Measurements from ENCODE around the gene MOBP. TPM values are rescaled to one million over a fixed set of nuclear protein-coding genes. Genes with fewer than 3 reads are reported as not detected.

MOBP gene
- total RNA-seq, 4 donors from 2014 or later = not detected

- TF ChIP-seq, protein P1, sequence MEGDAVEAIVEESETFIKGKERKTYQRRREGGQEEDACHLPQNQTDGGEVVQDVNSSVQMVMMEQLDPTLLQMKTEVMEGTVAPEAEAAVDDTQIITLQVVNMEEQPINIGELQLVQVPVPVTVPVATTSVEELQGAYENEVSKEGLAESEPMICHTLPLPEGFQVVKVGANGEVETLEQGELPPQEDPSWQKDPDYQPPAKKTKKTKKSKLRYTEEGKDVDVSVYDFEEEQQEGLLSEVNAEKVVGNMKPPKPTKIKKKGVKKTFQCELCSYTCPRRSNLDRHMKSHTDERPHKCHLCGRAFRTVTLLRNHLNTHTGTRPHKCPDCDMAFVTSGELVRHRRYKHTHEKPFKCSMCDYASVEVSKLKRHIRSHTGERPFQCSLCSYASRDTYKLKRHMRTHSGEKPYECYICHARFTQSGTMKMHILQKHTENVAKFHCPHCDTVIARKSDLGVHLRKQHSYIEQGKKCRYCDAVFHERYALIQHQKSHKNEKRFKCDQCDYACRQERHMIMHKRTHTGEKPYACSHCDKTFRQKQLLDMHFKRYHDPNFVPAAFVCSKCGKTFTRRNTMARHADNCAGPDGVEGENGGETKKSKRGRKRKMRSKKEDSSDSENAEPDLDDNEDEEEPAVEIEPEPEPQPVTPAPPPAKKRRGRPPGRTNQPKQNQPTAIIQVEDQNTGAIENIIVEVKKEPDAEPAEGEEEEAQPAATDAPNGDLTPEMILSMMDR (IDR thresholded peaks at IDR 0.05; ENCODE audit: low read depth) = no peak
Measured at GRCh38 chr3:39469258-39469657, 1.8 kb downstream of the MOBP start.

- TF ChIP-seq, protein P1 (IDR thresholded peaks at IDR 0.05; ENCODE audit: low read depth) = no peak
Measured at GRCh38 chr3:39469945-39470344, 2.5 kb downstream of the MOBP start.

GRCh38 chr3:39471652-39472051, 4.2 kb downstream of the MOBP start:
- TF ChIP-seq, protein P1 (IDR thresholded peaks at IDR 0.05; ENCODE audit: low read depth) = no peak

DNA sequence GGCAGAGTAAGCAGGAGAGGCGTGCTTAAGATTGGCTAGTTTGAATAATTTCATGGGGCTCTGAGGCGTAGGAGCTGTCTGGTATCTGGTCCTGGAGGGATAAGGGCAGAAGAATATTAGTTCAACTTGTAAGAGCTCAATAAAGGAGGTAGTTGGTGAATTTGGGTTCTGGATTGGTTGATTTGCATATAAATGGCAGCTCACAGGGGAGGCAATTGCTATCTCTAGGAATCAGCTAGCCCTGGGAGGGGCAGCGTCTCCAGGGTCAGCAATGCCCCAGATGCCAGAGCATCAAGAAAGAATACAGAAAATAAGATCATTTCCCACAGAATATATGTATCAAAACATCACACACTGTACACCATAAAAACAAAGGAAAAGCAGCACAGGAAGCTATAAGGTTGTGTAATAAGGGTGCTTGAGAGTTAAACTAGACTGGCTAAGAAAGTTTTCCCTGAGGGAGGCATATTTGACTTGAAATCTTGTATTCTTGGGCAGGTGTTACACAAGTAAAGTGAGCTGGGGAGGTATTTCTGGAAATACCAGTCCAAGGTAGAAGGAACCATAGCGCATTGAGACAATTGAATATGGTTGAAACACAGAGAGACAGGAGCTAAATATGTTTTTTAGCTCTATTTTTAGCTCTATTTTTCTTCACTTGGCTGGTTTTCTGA, 6.1 kb downstream of the MOBP start:
- TF ChIP-seq, protein P1 (IDR thresholded peaks at IDR 0.05; ENCODE audit: low read depth) = no peak

DNA sequence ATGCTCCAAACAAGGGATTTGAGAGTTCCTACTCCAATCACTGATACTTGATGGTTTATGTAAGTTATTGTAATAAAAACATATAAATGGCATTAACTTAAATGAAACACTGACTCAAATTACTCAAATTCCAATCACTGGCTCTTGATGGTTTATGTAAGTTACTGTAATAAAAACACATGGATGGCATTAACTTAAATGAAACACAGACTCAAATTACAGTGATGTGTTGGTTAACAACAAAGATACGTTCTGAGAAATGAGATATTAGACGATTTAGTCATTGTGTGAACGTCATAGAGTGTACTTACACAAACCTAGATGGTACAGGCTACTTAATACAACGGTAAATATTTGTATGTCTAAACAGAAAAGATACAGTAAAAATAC, 6.6 kb downstream of the MOBP start:
- TF ChIP-seq, protein P1 (IDR thresholded peaks at IDR 0.05; ENCODE audit: low read depth) = no peak

GRCh38 chr3:39476783-39477182, 9.3 kb downstream of the MOBP start:
- TF ChIP-seq, protein P1 (IDR thresholded peaks at IDR 0.05; ENCODE audit: low read depth) = no peak

GRCh38 chr3:39478226-39478625, 10.7 kb downstream of the MOBP start:
- TF ChIP-seq, protein P1 (IDR thresholded peaks at IDR 0.05; ENCODE audit: low read depth) = no peak
